H1 (cell line): ENCODE measurements around the gene SMOC2. TPM values are rescaled to one million over a fixed set of nuclear protein-coding genes. Genes with fewer than 3 reads are reported as not detected.

Experiments
- ATF3 ChIP-seq: IDR thresholded peaks from 2 replicates; pipeline ENCODE4 v1.6.1; 2011; ENCODE audit warnings: low read depth, mild to moderate bottlenecking, low read length; ENCODE audit not compliant: insufficient read depth
- BRCA1 ChIP-seq: IDR thresholded peaks from 2 replicates; pipeline ENCODE4 v1.6.1; 2012; ENCODE audit warnings: low read depth, low read length, improper control_type of control experiment
- CHD7 ChIP-seq: fragments of 300-600 bp; sonication (generic); IDR thresholded peaks from 2 replicates; pipeline ENCODE4 v1.7.1; 2012; ENCODE audit warnings: low read length, moderate library complexity, mild to moderate bottlenecking, inconsistent platforms; ENCODE audit not compliant: insufficient replicate concordance
- GTF2F1 ChIP-seq: IDR thresholded peaks from 2 replicates; pipeline ENCODE4 v1.6.1; 2012; ENCODE audit warnings: low read depth, low read length, improper control_type of control experiment, borderline replicate concordance
- HDAC2 ChIP-seq, 2 experiments: fragments of 300-600 bp in 1 of 2; sonication (generic) in 1 of 2; IDR thresholded peaks; 2 replicates each; pipeline ENCODE4 v1.6.1; 2011 to 2012; ENCODE audit warnings: low read depth in 2 of 2, low read length in 2 of 2, mild to moderate bottlenecking in 2 of 2, moderate library complexity in 2 of 2, borderline replicate concordance in 1 of 2, inconsistent platforms in 1 of 2
- KDM1A ChIP-seq: fragments of 200-600, 300-600 bp; sonication (generic); IDR thresholded peaks from 2 replicates; pipeline ENCODE4 v1.7.1; 2016; ENCODE audit warnings: mild to moderate bottlenecking, low read length, borderline replicate concordance
- KDM5A ChIP-seq: fragments of 200-600 bp; IDR thresholded peaks from 2 replicates; pipeline ENCODE4 v1.7.1; 2012; ENCODE audit warnings: mild to moderate bottlenecking, low read length, inconsistent platforms, mixed read lengths
- POLR2A ChIP-seq, 2 experiments: IDR thresholded peaks; 1 replicate in 1 of 2; 2 replicates in 1 of 2; pipeline ENCODE4 v1.6.1; 2011; ENCODE audit warnings: low read depth in 2 of 2, low read length in 2 of 2, mild to moderate bottlenecking in 2 of 2; ENCODE audit errors: control extremely low read depth in 1 of 2
- SIN3A ChIP-seq, 2 experiments: IDR thresholded peaks in 1 of 2; conservative IDR thresholded peaks in 1 of 2; 2 replicates each; pipeline ENCODE4 v1.6.1; 2011 to 2012; ENCODE audit warnings: low read length in 2 of 2, improper control_type of control experiment in 1 of 2, low read depth in 1 of 2, mild to moderate bottlenecking in 1 of 2
- SP4 ChIP-seq: IDR thresholded peaks from 2 replicates; pipeline ENCODE4 v1.6.1; 2012; ENCODE audit warnings: low read length, inconsistent platforms
- TBP ChIP-seq: IDR thresholded peaks from 2 replicates; pipeline ENCODE4 v1.6.1; 2011; ENCODE audit warnings: low read depth, low read length, improper control_type of control experiment
- YY1 ChIP-seq: IDR thresholded peaks from 2 replicates; pipeline ENCODE4 v1.6.1; 2011; ENCODE audit warnings: low read depth, mild to moderate bottlenecking, low read length
- polyA plus RNA-seq, 7 experiments: library from polyadenylated mRNA; depleted of rRNA in 3 of 7; stranded (reverse) in 5 of 7; unstranded in 2 of 7; fragments of >200 nt in 5 of 7; fragments of 200-250 nt in 2 of 7; gene quantifications; 1 replicate in 5 of 7; 2 replicates in 1 of 7; 4 replicates in 1 of 7; pipeline versions ENCODE4 v1.2.1 to v1.2.3, GENCODE V29; 2011 to 2013; ENCODE audit warnings: missing spikeins in 2 of 7, mixed read lengths in 2 of 7
- total RNA-seq: library from RNA; stranded (reverse); fragmentation: NEBNext Ultra II Directional; extraction: Animal tissue kit (Norgen Biotek cat#: 25700); gene quantifications from 2 replicates; pipeline ENCODE4 v1.2.1, GENCODE V29; 2021

SMOC2 gene
- total and polyA plus RNA-seq, 2 of the 8 experiments (the other 6 are each of a cell fraction or from before 2014, with no cell fraction given): 7.7 to 8.5 TPM

GRCh38 chr6:168501561-168501960 is 60.6 kb downstream of the SMOC2 start (continued):
- no peak for TF ChIP-seq CHD7
- TF ChIP-seq ATF3: no peak
- no peak for TF ChIP-seq SP4
- TF ChIP-seq YY1: no peak
- no peak for TF ChIP-seq POLR2A (IDR thresholded peaks at IDR 0.05; ENCODE audit: control extremely low read depth in 1 of 2, low read depth in 2 of 2, low read length in 2 of 2)
- TF ChIP-seq BRCA1: no peak
- no peak for TF ChIP-seq SIN3A (conservative IDR thresholded peaks at IDR 0.05 in 1 of 2, IDR thresholded peaks at IDR 0.05 in 1 of 2; ENCODE audit: low read depth in 1 of 2, low read length in 2 of 2)
- no peak for TF ChIP-seq GTF2F1
- no peak for TF ChIP-seq KDM1A
- TF ChIP-seq HDAC2 (IDR thresholded peaks at IDR 0.05; ENCODE audit: borderline replicate concordance in 1 of 2, low read depth in 2 of 2, low read length in 2 of 2): no peak
- TF ChIP-seq KDM5A: no peak
- TF ChIP-seq TBP: no peak
